ENCODE results near the gene ZNF174.

ZNF174 gene

DNA sequence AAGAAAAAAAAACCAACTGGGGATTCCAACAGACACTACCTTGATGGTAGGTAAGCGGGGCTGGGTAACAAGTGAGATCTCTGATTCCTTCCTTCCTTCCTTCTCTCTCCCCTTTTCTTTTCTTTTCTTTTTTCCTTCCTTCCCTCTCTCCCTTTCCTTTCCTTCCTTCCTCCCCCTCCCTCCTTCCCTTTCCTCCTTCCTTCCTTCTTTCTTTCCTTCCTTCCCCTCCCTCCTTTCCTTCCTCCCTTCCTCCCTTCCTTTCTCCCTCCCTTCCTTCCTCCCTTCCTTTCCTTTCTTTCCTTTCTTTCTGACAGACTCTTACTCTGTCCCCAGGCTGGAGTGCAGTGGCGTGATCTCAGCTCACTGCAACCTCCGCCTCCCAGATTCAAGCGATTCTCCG is 25.3 kb upstream of the ZNF174 start:
- Histone ChIP-seq H3K4me2 (ENCODE audit: low read length) (no peak overlapping the region), H3K9ac (ENCODE audit: low read length) (no peak overlapping the region), H3K4me3 (ENCODE audit: low read length) (no peak overlapping the region), H3K36me3 (replicated peaks; ENCODE audit: low read depth, low read length) (peaks cover 30% of the 10 kb centered on the region), H3K4me1 (ENCODE audit: low read length) (no peaks in the 10 kb centered on the region), H2AFZ (ENCODE audit: low read depth, low read length) (no peak overlapping the region), H3K9me3 (ENCODE audit: insufficient read depth, low read length) (no peaks in the 10 kb centered on the region), H3K79me2 (ENCODE audit: low read length) (no peaks in the 10 kb centered on the region), H4K20me1 (ENCODE audit: insufficient read depth, low read length) (no peaks in the 10 kb centered on the region), H3K27ac (ENCODE audit: low read length) (no peak overlapping the region), H3K27me3 (ENCODE audit: low read depth, low read length) (no peaks in the 10 kb centered on the region)
- TF ChIP-seq EZH2phosphoT487 (IDR thresholded peaks at IDR 0.05; ENCODE audit: low read depth) (no peak), CTCF (IDR thresholded peaks at IDR 0.05; ENCODE audit: low read depth, low read length) (no peak)

DNA sequence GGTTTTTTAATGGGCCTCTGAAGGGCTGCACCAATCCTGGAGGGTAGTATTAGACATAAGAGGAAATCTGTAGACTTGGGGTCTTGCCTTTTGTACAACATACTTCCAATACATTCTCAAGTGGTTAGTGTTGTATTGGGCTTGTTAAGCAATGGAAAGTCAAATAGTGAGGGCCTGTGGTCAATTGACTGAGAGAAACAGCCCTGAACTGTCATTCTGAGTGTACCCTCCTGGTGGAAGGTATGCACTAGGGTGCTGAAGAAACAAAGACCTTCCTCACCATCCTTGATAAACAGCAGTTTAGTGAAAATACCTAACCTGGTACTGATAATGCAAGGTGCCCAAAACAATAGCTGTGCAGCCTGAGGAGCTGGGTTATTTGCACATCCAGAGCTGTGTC is 23.1 kb upstream of the ZNF174 start:
- TF ChIP-seq EZH2phosphoT487 (IDR thresholded peaks at IDR 0.05; ENCODE audit: low read depth) (no peak), CTCF (IDR thresholded peaks at IDR 0.05; ENCODE audit: low read depth, low read length) (no peak)
- Histone ChIP-seq H3K9ac (ENCODE audit: low read length) (no peak overlapping the region), H3K9me3 (ENCODE audit: insufficient read depth, low read length) (peaks cover 15% of the 10 kb centered on the region), H4K20me1 (ENCODE audit: insufficient read depth, low read length) (no peaks in the 10 kb centered on the region), H3K4me1 (ENCODE audit: low read length) (no peaks in the 10 kb centered on the region), H3K36me3 (replicated peaks; ENCODE audit: low read depth, low read length) (peaks cover 50% of the 10 kb centered on the region), H3K27me3 (ENCODE audit: low read depth, low read length) (no peaks in the 10 kb centered on the region), H3K4me2 (ENCODE audit: low read length) (no peak overlapping the region), H3K27ac (ENCODE audit: low read length) (no peak overlapping the region), H2AFZ (ENCODE audit: low read depth, low read length) (no peak overlapping the region), H3K79me2 (ENCODE audit: low read length) (peaks cover 3% of the 10 kb centered on the region; the same call in 1 of the 2 replicates), H3K4me3 (ENCODE audit: low read length) (no peak overlapping the region)

DNA sequence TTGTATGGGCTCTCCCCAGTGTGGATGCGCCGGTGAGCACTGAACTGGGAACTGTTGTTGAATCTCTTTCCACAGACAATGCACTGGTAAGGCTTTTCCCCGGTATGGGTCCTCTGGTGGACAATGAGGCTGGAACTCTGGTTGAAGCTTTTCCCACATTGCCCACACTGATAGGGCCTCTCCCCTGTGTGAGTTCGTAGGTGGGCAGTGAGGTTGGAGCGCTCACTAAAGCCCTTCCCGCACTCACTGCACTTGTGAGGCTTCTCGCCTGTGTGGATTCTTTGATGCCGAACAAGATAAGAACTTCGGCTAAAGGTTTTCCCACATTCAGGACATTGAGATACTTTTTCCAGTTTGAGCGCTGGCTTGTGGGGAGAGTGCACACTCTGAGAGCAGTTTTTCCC is 18.0 kb upstream of the ZNF174 start:
- TF ChIP-seq CTCF (IDR thresholded peaks at IDR 0.05; ENCODE audit: low read depth, low read length), result no peak
- no peak for TF ChIP-seq EZH2phosphoT487 (IDR thresholded peaks at IDR 0.05; ENCODE audit: low read depth)
- Histone ChIP-seq H3K4me1 (ENCODE audit: low read length) (no peaks in the 10 kb centered on the region), H3K27me3 (ENCODE audit: low read depth, low read length) (no peaks in the 10 kb centered on the region), H4K20me1 (ENCODE audit: insufficient read depth, low read length) (no peaks in the 10 kb centered on the region), H3K4me3 (ENCODE audit: low read length) (no peak overlapping the region), H3K36me3 (replicated peaks; ENCODE audit: low read depth, low read length) (peaks cover 73% of the 10 kb centered on the region), H3K9ac (ENCODE audit: low read length) (no peak overlapping the region), H3K9me3 (ENCODE audit: insufficient read depth, low read length) (peaks cover 38% of the 10 kb centered on the region), H3K4me2 (ENCODE audit: low read length) (no peak overlapping the region), H3K79me2 (ENCODE audit: low read length) (peaks cover 6% of the 10 kb centered on the region), H3K27ac (ENCODE audit: low read length) (no peak overlapping the region), H2AFZ (ENCODE audit: low read depth, low read length) (no peak overlapping the region)

- no peaks in the 10 kb centered on the region for H3K27me3 ChIP-seq (ENCODE audit: low read depth, low read length)
- H3K4me3 ChIP-seq (ENCODE audit: low read length), result no peak overlapping the region
- H2AFZ ChIP-seq (ENCODE audit: low read depth, low read length), result no peak overlapping the region
- no peaks in the 10 kb centered on the region for H4K20me1 ChIP-seq (ENCODE audit: insufficient read depth, low read length)
- H3K9me3 ChIP-seq (ENCODE audit: insufficient read depth, low read length), result peaks cover 20% of the 10 kb centered on the region
- peaks cover 18% of the 10 kb centered on the region for H3K79me2 ChIP-seq (ENCODE audit: low read length)
- H3K36me3 ChIP-seq (replicated peaks; ENCODE audit: low read depth, low read length), result peaks cover 72% of the 10 kb centered on the region
- H3K9ac ChIP-seq (ENCODE audit: low read length), result no peak overlapping the region
- H3K27ac ChIP-seq (ENCODE audit: low read length), result no peak overlapping the region
- no peaks in the 10 kb centered on the region for H3K4me1 ChIP-seq (ENCODE audit: low read length)
- no peak overlapping the region for H3K4me2 ChIP-seq (ENCODE audit: low read length)
- TF ChIP-seq EZH2phosphoT487 (IDR thresholded peaks at IDR 0.05; ENCODE audit: low read depth) (no peak), CTCF (IDR thresholded peaks at IDR 0.05; ENCODE audit: low read depth, low read length) (no peak)
Measured at GRCh38 chr16:3388325-3388724, 12.7 kb upstream of the ZNF174 start.
